ENCODE measurements around the gene THSD7B. TPM values are rescaled to one million over a fixed set of nuclear protein-coding genes. Genes with fewer than 3 reads are reported as not detected.

Gene THSD7B
- total RNA-seq, 1 donor from 2014 or later, result 10.5 TPM

- Mint-ChIP-seq H3K27ac (ENCODE audit: unreplicated experiment) (no peak overlapping the region), H3K9me3 (ENCODE audit: unreplicated experiment) (no peaks in the 10 kb centered on the region), H3K27me3 (ENCODE audit: unreplicated experiment) (no peaks in the 10 kb centered on the region), H3K4me3 (ENCODE audit: unreplicated experiment) (no peak overlapping the region), H3K36me3 (ENCODE audit: low read depth, unreplicated experiment) (no peaks in the 10 kb centered on the region), H3K4me1 (ENCODE audit: unreplicated experiment) (no peaks in the 10 kb centered on the region)
- TF ChIP-seq CTCF (IDR thresholded peaks at IDR 0.05; ENCODE audit: unreplicated experiment), result no peak
- no peak for DNase-seq (ENCODE audit: low spot score)
These were observed 909.6 kb downstream of the THSD7B start for GRCh38 chr2:137674991-137675390.

- Mint-ChIP-seq H3K27me3 (ENCODE audit: unreplicated experiment) (no peaks in the 10 kb centered on the region), H3K27ac (ENCODE audit: unreplicated experiment) (no peak overlapping the region), H3K36me3 (ENCODE audit: low read depth, unreplicated experiment) (no peaks in the 10 kb centered on the region), H3K4me3 (ENCODE audit: unreplicated experiment) (no peak overlapping the region), H3K4me1 (ENCODE audit: unreplicated experiment) (no peaks in the 10 kb centered on the region), H3K9me3 (ENCODE audit: unreplicated experiment) (no peaks in the 10 kb centered on the region)
- no peak for TF ChIP-seq CTCF (IDR thresholded peaks at IDR 0.05; ENCODE audit: unreplicated experiment)
- DNase-seq (ENCODE audit: low spot score), result no peak
These were observed 910.4 kb downstream of the THSD7B start for GRCh38 chr2:137675584-137676327.

- no peak overlapping the region for H3K4me3 Mint-ChIP-seq (ENCODE audit: unreplicated experiment)
- H3K27me3 Mint-ChIP-seq (ENCODE audit: unreplicated experiment), result no peaks in the 10 kb centered on the region
- no peaks in the 10 kb centered on the region for H3K36me3 Mint-ChIP-seq (ENCODE audit: low read depth, unreplicated experiment)
- no peak for TF ChIP-seq CTCF (IDR thresholded peaks at IDR 0.05; ENCODE audit: unreplicated experiment)
- no peak overlapping the region for H3K27ac Mint-ChIP-seq (ENCODE audit: unreplicated experiment)
- H3K9me3 Mint-ChIP-seq (ENCODE audit: unreplicated experiment), result no peaks in the 10 kb centered on the region
- no peak for DNase-seq (ENCODE audit: low spot score)
- no peaks in the 10 kb centered on the region for H3K4me1 Mint-ChIP-seq (ENCODE audit: unreplicated experiment)
These were observed 911.0 kb downstream of the THSD7B start for GRCh38 chr2:137676346-137676745.

- TF ChIP-seq CTCF (IDR thresholded peaks at IDR 0.05; ENCODE audit: unreplicated experiment), result no peak
- Mint-ChIP-seq H3K27me3 (ENCODE audit: unreplicated experiment) (no peaks in the 10 kb centered on the region), H3K27ac (ENCODE audit: unreplicated experiment) (no peak overlapping the region), H3K4me1 (ENCODE audit: unreplicated experiment) (no peaks in the 10 kb centered on the region), H3K4me3 (ENCODE audit: unreplicated experiment) (no peak overlapping the region), H3K36me3 (ENCODE audit: low read depth, unreplicated experiment) (no peaks in the 10 kb centered on the region), H3K9me3 (ENCODE audit: unreplicated experiment) (no peaks in the 10 kb centered on the region)
- DNase-seq (ENCODE audit: low spot score), result no peak
These were observed 912.1 kb downstream of the THSD7B start for GRCh38 chr2:137677466-137677865.

GRCh38 chr2:137689549-137689948 lies 924.2 kb downstream of the THSD7B start:
- no peaks in the 10 kb centered on the region for H3K4me1 Mint-ChIP-seq (ENCODE audit: unreplicated experiment)
- no peak for DNase-seq (ENCODE audit: low spot score)
- no peak for TF ChIP-seq CTCF (IDR thresholded peaks at IDR 0.05; ENCODE audit: unreplicated experiment)
- H3K27ac Mint-ChIP-seq (ENCODE audit: unreplicated experiment), result no peak overlapping the region
- no peaks in the 10 kb centered on the region for H3K9me3 Mint-ChIP-seq (ENCODE audit: unreplicated experiment)
- H3K36me3 Mint-ChIP-seq (ENCODE audit: low read depth, unreplicated experiment), result no peaks in the 10 kb centered on the region
- no peak overlapping the region for H3K4me3 Mint-ChIP-seq (ENCODE audit: unreplicated experiment)
- peaks cover 2% of the 10 kb centered on the region for H3K27me3 Mint-ChIP-seq (ENCODE audit: unreplicated experiment)

All from endothelial cell (in vitro differentiated cells).